Right lobe of liver (tissue), 6 donors: ENCODE measurements around the gene PRKAB1. TPM values are rescaled to one million over a fixed set of nuclear protein-coding genes. Genes with fewer than 3 reads are reported as not detected.
"Not testable (repeated sequence)": the region's sequence is repeated elsewhere in the genome, so short reads cannot be mapped to it uniquely, and the experiment has no call there.

Experiments used
- ATAC-seq, 4 donors: fragments of 200-7000 bp; cut with Tn5 transposase; one replicate each; pipeline ENCODE4 v1.9.1; 2020; ENCODE audit warnings: mild to moderate bottlenecking in 4 of 4, moderate library complexity in 4 of 4
- DNase-seq, 3 donors: peaks; one replicate each; pipeline ENCODE4 v3.0.0-alpha.2; 2020
- H3K27ac ChIP-seq, 3 donors: fragments of 200-600 bp; one replicate each; pipeline ENCODE4 v1.8.0; 2022
- H3K27me3 ChIP-seq, 2 donors: fragments of 200-600 bp; one replicate each; pipeline ENCODE4 v1.8.0; 2022
- H3K36me3 ChIP-seq, 4 donors: fragments of 200-600 bp; sonication (generic) in 1 of 4; one replicate each; pipeline versions ENCODE4 v1.5.1 to v1.8.0; 2017 to 2022; ENCODE audit warnings: control low read depth in 1 of 4
- H3K4me1 ChIP-seq, 4 donors: fragments of 200-600 bp; sonication (generic) in 1 of 4; one replicate each; pipeline versions ENCODE4 v1.5.1 to v1.8.0; 2017 to 2022; ENCODE audit warnings: control low read depth in 1 of 4
- H3K4me3 ChIP-seq, 3 donors: fragments of 200-600 bp; one replicate each; pipeline ENCODE4 v1.8.0; 2022
- H3K9me3 ChIP-seq, 4 donors: fragments of 200-600 bp; sonication (generic) in 1 of 4; one replicate each; pipeline versions ENCODE4 v1.5.1 to v1.8.0; 2017 to 2022; ENCODE audit warnings: control low read depth in 1 of 4
- CTCF ChIP-seq, 4 donors: fragments of 200-600 bp in 3 of 4; fragments of 450-650 bp in 1 of 4; IDR thresholded peaks; one replicate each; pipeline versions ENCODE4 v1.5.1 to v1.8.0; 2016 to 2022; ENCODE audit warnings: antibody characterized with exemption in 4 of 4, mild to moderate bottlenecking in 2 of 4
- POLR2A ChIP-seq: fragments of 450-650 bp; IDR thresholded peaks from one replicate; pipeline ENCODE4 v1.6.1; 2017; ENCODE audit warnings: antibody characterized with exemption, mild to moderate bottlenecking
- WGBS: methylation state at CpG from one replicate; pipeline ENCODE4 v1.1.6; 2018; ENCODE audit warnings: low coverage, low lambda C conversion rate; ENCODE audit not compliant: insufficient coverage; ENCODE audit errors: missing lambda C conversion rate; 5-methylcytosine and 5-hydroxymethylcytosine counted together
- intact Hi-C, 2 donors: fragments of 100-400 bp; cut with DNase I; formaldehyde crosslinking; loops; one replicate each; pipeline versions ENCODE4 v1.11.2 to v1.14.1; 2022
- total RNA-seq, 6 experiments: library from RNA; depleted of rRNA in 2 of 6; stranded (reverse); fragments of >200 nt in 2 of 6; fragmentation: NEBNext Ultra II Directional in 3 of 6; extraction: Animal tissue kit (Norgen Biotek cat#: 25700) in 3 of 6; gene quantifications; one replicate each; pipeline versions ENCODE4 v1.1.0 to v1.2.4, GENCODE V29; 2016 to 2023
- donor health status: DM: no; HTN: yes; CAD: no.
- donor health status: DM: no; HTN: no; CAD: no.
- donor health status: DM: no; HTN: no; CAD: no.
- donor health status: DM: no; HTN: yes; CAD: no.
- donor health status: DM: no; HTN: yes; CAD: no.

The PRKAB1 gene
- total RNA-seq, 6 experiments from 2014 or later, result 8.2 to 17.1 (median 10.3) TPM

GRCh38 chr12:119644930-119645329 lies 23.0 kb upstream of the PRKAB1 start:
- no peak overlapping the region for H3K27ac ChIP-seq
- WGBS, result 100% methylated on average over 1 of the region's 3 CpGs
- DNase-seq (no peak), ATAC-seq (no peak)
- intact Hi-C loops, result no loop called here
- H3K9me3 ChIP-seq, result no peaks in the 10 kb centered on the region
- no peaks in the 10 kb centered on the region for H3K36me3 ChIP-seq
- no peak overlapping the region for H3K4me3 ChIP-seq
- H3K4me1 ChIP-seq, result no peaks in the 10 kb centered on the region
- no peaks in the 10 kb centered on the region for H3K27me3 ChIP-seq
- no peak for TF ChIP-seq CTCF (IDR thresholded peaks at IDR 0.05)
- no peak for TF ChIP-seq POLR2A

GRCh38 chr12:119645535-119646059 lies 22.3 kb upstream of the PRKAB1 start:
- H3K4me3 ChIP-seq, result no peak overlapping the region
- ATAC-seq (no peak), DNase-seq (no peak)
- no peaks in the 10 kb centered on the region for H3K36me3 ChIP-seq
- no peaks in the 10 kb centered on the region for H3K4me1 ChIP-seq
- H3K9me3 ChIP-seq, result no peaks in the 10 kb centered on the region
- TF ChIP-seq CTCF (IDR thresholded peaks at IDR 0.05) (no peak), POLR2A (no peak)
- WGBS, result 87% methylated on average over 3 of the region's 7 CpGs
- intact Hi-C loops, result no loop called here
- no peaks in the 10 kb centered on the region for H3K27me3 ChIP-seq
- no peak overlapping the region for H3K27ac ChIP-seq

- ATAC-seq (peak in 3 of 4 donors; percentile 49 to 57 (median 53)), DNase-seq (no peak)
- no peaks in the 10 kb centered on the region for H3K4me1 ChIP-seq
- H3K4me3 ChIP-seq, result no peak overlapping the region
- WGBS, result 48% methylated on average over 3 of the region's 4 CpGs
- no peaks in the 10 kb centered on the region for H3K9me3 ChIP-seq
- intact Hi-C loops, result no loop called here
- peak; percentile 56 to 83 (median 81) for TF ChIP-seq CTCF (IDR thresholded peaks at IDR 0.05)
- TF ChIP-seq POLR2A, result no peak
- H3K36me3 ChIP-seq, result no peaks in the 10 kb centered on the region
- no peaks in the 10 kb centered on the region for H3K27me3 ChIP-seq
- no peak overlapping the region for H3K27ac ChIP-seq
Measured at GRCh38 chr12:119649202-119649808, 18.6 kb upstream of the PRKAB1 start.

- intact Hi-C loops, result no loop called here
- TF ChIP-seq CTCF (IDR thresholded peaks at IDR 0.05), result no peak
- no peak for TF ChIP-seq POLR2A
- Histone ChIP-seq H3K27ac (no peak overlapping the region), H3K4me3 (no peak overlapping the region), H3K27me3 (no peaks in the 10 kb centered on the region), H3K4me1 (no peaks in the 10 kb centered on the region), H3K9me3 (no peaks in the 10 kb centered on the region), H3K36me3 (no peaks in the 10 kb centered on the region)
- 67% methylated on average over 3 of the region's 3 CpGs for WGBS
- no peak for ATAC-seq
- no peak for DNase-seq
Measured at GRCh38 chr12:119652665-119653064, 15.3 kb upstream of the PRKAB1 start.

GRCh38 chr12:119657001-119657400 lies 10.9 kb upstream of the PRKAB1 start:
- H3K27ac ChIP-seq, H3K4me3 ChIP-seq, H3K4me1 ChIP-seq, H3K27me3 ChIP-seq, intact Hi-C loops, H3K36me3 ChIP-seq, ATAC-seq, H3K9me3 ChIP-seq, DNase-seq: not testable (repeated sequence)
- WGBS, result 100% methylated on average over 2 of the region's 2 CpGs
